HepG2 (cell line): ENCODE data around the gene CMTM1. TPM values are rescaled to one million over a fixed set of nuclear protein-coding genes. Genes with fewer than 3 reads are reported as not detected.

ENCODE experiments used
- DMTF1 ChIP-seq: sonication (generic); formaldehyde crosslinking; IDR thresholded peaks from 2 replicates; pipeline ENCODE4 v1.4.0; 2020; ENCODE audit warnings: mild to moderate bottlenecking, missing genetic modification reagents
- HNRNPUL1 ChIP-seq: fragments of 200-400 bp; formaldehyde crosslinking; IDR thresholded peaks from 2 replicates; pipeline ENCODE4 v1.6.1; 2017; ENCODE audit warnings: low read depth, mild to moderate bottlenecking, low read length, moderate library complexity
- HOXD1 ChIP-seq: sonication (generic); formaldehyde crosslinking; IDR thresholded peaks from 2 replicates; pipeline ENCODE4 v1.5.0; 2020; ENCODE audit warnings: missing genetic modification reagents
- IRX3 ChIP-seq: sonication (generic); formaldehyde crosslinking; IDR thresholded peaks from 2 replicates; pipeline ENCODE4 v1.8.1; 2023; ENCODE audit warnings: mild to moderate bottlenecking, low read depth, missing genetic modification reagents, borderline replicate concordance
- ISX ChIP-seq: sonication (generic); formaldehyde crosslinking; conservative IDR thresholded peaks from 2 replicates; pipeline ENCODE4 v1.5.0; 2020; ENCODE audit warnings: missing genetic modification reagents
- KDM2A ChIP-seq: sonication (generic); formaldehyde crosslinking; IDR thresholded peaks from 2 replicates; pipeline ENCODE4 v1.4.0; 2020; ENCODE audit warnings: low read depth, missing genetic modification reagents, borderline replicate concordance
- KDM5A ChIP-seq: fragments of 200-600 bp; sonication (generic); IDR thresholded peaks from 2 replicates; pipeline ENCODE4 v1.7.0; 2018; ENCODE audit warnings: antibody characterized with exemption, mild to moderate bottlenecking, low read length, borderline replicate concordance
- KLF11 ChIP-seq: IDR thresholded peaks from 2 replicates; pipeline ENCODE4 v1.6.1; 2016; ENCODE audit warnings: missing compliant biosample characterization
- NR2F6 ChIP-seq, 2 experiments: IDR thresholded peaks; 2 replicates each; pipeline ENCODE4 v1.6.1; 2016; ENCODE audit warnings: antibody characterized with exemption in 1 of 2, mild to moderate bottlenecking in 1 of 2
- RXRB ChIP-seq: IDR thresholded peaks from 2 replicates; pipeline ENCODE4 v1.6.1; 2016; ENCODE audit warnings: borderline replicate concordance, missing genetic modification reagents, missing compliant biosample characterization
- SKI ChIP-seq: fragments of 450-650 bp; IDR thresholded peaks from one replicate; pipeline ENCODE4 v1.6.1; 2018; ENCODE audit warnings: mild to moderate bottlenecking; ENCODE audit not compliant: partially characterized antibody
- SMC3 ChIP-seq: IDR thresholded peaks from 2 replicates; pipeline ENCODE4 v1.6.1; 2011; ENCODE audit warnings: low read length, improper control_type of control experiment
- SNAPC5 ChIP-seq: sonication (generic); formaldehyde crosslinking; IDR thresholded peaks from 2 replicates; pipeline ENCODE4 v1.8.1; 2023; ENCODE audit warnings: mild to moderate bottlenecking, missing genetic modification reagents, borderline replicate concordance
- SOX13 ChIP-seq, 3 experiments: fragments of 450-650 bp in 1 of 3; sonication (generic) in 1 of 3; formaldehyde crosslinking in 1 of 3; IDR thresholded peaks in 2 of 3; conservative IDR thresholded peaks in 1 of 3; 2 replicates each; pipeline versions ENCODE4 v1.5.0 to v1.6.1; 2016 to 2020; ENCODE audit warnings: antibody characterized with exemption in 1 of 3, mild to moderate bottlenecking in 1 of 3, missing compliant biosample characterization in 1 of 3, missing genetic modification reagents in 1 of 3, moderate library complexity in 1 of 3
- SPEN ChIP-seq: sonication (generic); formaldehyde crosslinking; IDR thresholded peaks from 2 replicates; pipeline ENCODE4 v1.5.1; 2020; ENCODE audit warnings: low read depth, mild to moderate bottlenecking, missing genetic modification reagents
- ZBTB38 ChIP-seq: sonication (generic); formaldehyde crosslinking; IDR thresholded peaks from 2 replicates; pipeline ENCODE4 v1.5.1; 2020; ENCODE audit warnings: mild to moderate bottlenecking, missing genetic modification reagents
- ZFP36 ChIP-seq: fragments of 150-350 bp; IDR thresholded peaks from 2 replicates; pipeline ENCODE4 v1.6.1; 2018; ENCODE audit warnings: borderline replicate concordance, low read length, low read depth; ENCODE audit not compliant: partially characterized antibody
- ZMYM3 ChIP-seq: sonication (generic); formaldehyde crosslinking; IDR thresholded peaks from 2 replicates; pipeline ENCODE4 v1.5.1; 2020; ENCODE audit warnings: mild to moderate bottlenecking, missing genetic modification reagents
- ZNF121 ChIP-seq: sonication (generic); formaldehyde crosslinking; IDR thresholded peaks from 2 replicates; pipeline ENCODE4 v1.5.0; 2020; ENCODE audit warnings: mild to moderate bottlenecking, missing genetic modification reagents
- ZNF138 ChIP-seq: sonication (generic); formaldehyde crosslinking; IDR thresholded peaks from 2 replicates; pipeline ENCODE4 v1.5.0; 2020; ENCODE audit warnings: mild to moderate bottlenecking, low read depth, missing genetic modification reagents
- ZNF143 ChIP-seq: sonication (generic); formaldehyde crosslinking; IDR thresholded peaks from 2 replicates; pipeline ENCODE4 v1.4.0; 2020; ENCODE audit warnings: missing genetic modification reagents
- ZNF256 ChIP-seq: sonication (generic); formaldehyde crosslinking; conservative IDR thresholded peaks from 2 replicates; pipeline ENCODE4 v1.4.0; 2020; ENCODE audit warnings: missing genetic modification reagents
- ZNF414 ChIP-seq: sonication (generic); formaldehyde crosslinking; IDR thresholded peaks from 2 replicates; pipeline ENCODE4 v1.5.0; 2020; ENCODE audit warnings: missing genetic modification reagents
- ZNF530 ChIP-seq: sonication (generic); formaldehyde crosslinking; IDR thresholded peaks from 2 replicates; pipeline ENCODE4 v1.5.0; 2020; ENCODE audit warnings: low read depth, mild to moderate bottlenecking, missing genetic modification reagents
- ZNF570 ChIP-seq: sonication (generic); formaldehyde crosslinking; IDR thresholded peaks from 2 replicates; pipeline ENCODE4 v1.4.0; 2020; ENCODE audit warnings: mild to moderate bottlenecking, missing genetic modification reagents, borderline replicate concordance
- ZNF629 ChIP-seq: sonication (generic); formaldehyde crosslinking; conservative IDR thresholded peaks from 2 replicates; pipeline ENCODE4 v1.5.0; 2020; ENCODE audit warnings: missing genetic modification reagents
- ZNF883 ChIP-seq: sonication (generic); formaldehyde crosslinking; IDR thresholded peaks from 2 replicates; pipeline ENCODE4 v1.5.1; 2020; ENCODE audit warnings: mild to moderate bottlenecking, missing genetic modification reagents; ENCODE audit errors: not compliant biosample characterization
- ZSCAN25 ChIP-seq: sonication (generic); formaldehyde crosslinking; IDR thresholded peaks from 2 replicates; pipeline ENCODE4 v1.8.0; 2022; ENCODE audit warnings: mild to moderate bottlenecking, missing genetic modification reagents
- polyA plus RNA-seq, 8 experiments: library from polyadenylated mRNA; depleted of rRNA in 3 of 8; stranded (reverse) in 7 of 8; unstranded in 1 of 8; fragments of >200 nt; fragmentation: Illumina TruSeq in 4 of 8; extraction: Trizol in 4 of 8; gene quantifications; 2 replicates each; pipeline versions ENCODE4 v1.2.1 to v1.2.3, GENCODE V29; 2011 to 2016; ENCODE audit warnings: low read depth in 4 of 8, missing spikeins in 1 of 8, mixed read lengths in 1 of 8; ENCODE audit not compliant: insufficient read depth in 1 of 8
- total RNA-seq, 5 experiments: library from RNA; depleted of rRNA; stranded (reverse); fragments of >200 nt; fragmentation: Illumina TruSeq; extraction: Trizol; gene quantifications; 2 replicates each; pipeline ENCODE4 v1.2.3, GENCODE V29; 2016; ENCODE audit warnings: low read depth in 1 of 5

CMTM1 gene
- total and polyA plus RNA-seq, 2 of the 13 experiments (the other 11 are each of a cell fraction or from before 2014, with no cell fraction given): 1.7 to 2.9 TPM

- TF ChIP-seq ZFP36: no peak
- 0 out of 2 replicates have a peak, but pooled peaks have one; percentile 50 for TF ChIP-seq DMTF1 (CRISPR knock-in tag)
- no peak for TF ChIP-seq SOX13 (IDR thresholded peaks at IDR 0.05)
- TF ChIP-seq SOX13 (CRISPR knock-in tag; conservative IDR thresholded peaks at IDR 0.05 in 1 of 2, IDR thresholded peaks at IDR 0.05 in 1 of 2): no peak; a peak in 1 of 4 replicates
- peak; percentile 68 for TF ChIP-seq ZNF883 (CRISPR knock-in tag)
- TF ChIP-seq ZNF143: no peak
- no peak for TF ChIP-seq ZNF530
- TF ChIP-seq ZMYM3: peak; percentile 37
- 0 out of 2 replicates have a peak, but pooled peaks have one; percentile 18 for TF ChIP-seq ISX (CRISPR knock-in tag)
- peak; percentile 60 for TF ChIP-seq KDM5A
- peak; percentile 60 for TF ChIP-seq ZNF121 (CRISPR knock-in tag)
- peak; percentile 30; the same call in 1 of the 2 replicates for TF ChIP-seq RXRB (CRISPR knock-in tag)
- peak; percentile 86 for TF ChIP-seq ZNF414 (CRISPR knock-in tag)
- TF ChIP-seq KLF11 (CRISPR knock-in tag): no peak
- peak; percentile 99 for TF ChIP-seq ZBTB38 (CRISPR knock-in tag)
- TF ChIP-seq NR2F6 (IDR thresholded peaks at IDR 0.05): no peak
- no peak for TF ChIP-seq NR2F6 (CRISPR knock-in tag; IDR thresholded peaks at IDR 0.05)
- TF ChIP-seq SPEN: peak; percentile 48; the same call in 1 of the 2 replicates
- TF ChIP-seq ZNF138 (CRISPR knock-in tag): no peak
- no peak for TF ChIP-seq ZNF570
- TF ChIP-seq ZNF629 (CRISPR knock-in tag): no peak
- no peak; the same call in 1 of the 2 replicates for TF ChIP-seq HOXD1 (CRISPR knock-in tag)
- TF ChIP-seq KDM2A (CRISPR knock-in tag): peak; percentile 89
- no peak for TF ChIP-seq SMC3
- TF ChIP-seq ZNF256 (CRISPR knock-in tag): no peak; the same call in 1 of the 2 replicates
- TF ChIP-seq IRX3 (CRISPR knock-in tag): no peak; the same call in 1 of the 2 replicates
- TF ChIP-seq ZSCAN25: no peak
- TF ChIP-seq SNAPC5: no peak
- TF ChIP-seq HNRNPUL1: no peak
- TF ChIP-seq SKI: peak; percentile 35
Measured at GRCh38 chr16:66549284-66550131, 16.7 kb upstream of the CMTM1 start, which contains the start of gene TK2 (continued).
